GM12878 (cell line): ENCODE data around the gene GCH1. TPM values are rescaled to one million over a fixed set of nuclear protein-coding genes. Genes with fewer than 3 reads are reported as not detected.

Experiments
- FOXM1 ChIP-seq: IDR thresholded peaks from 2 replicates; pipeline ENCODE4 v1.6.1; 2012; ENCODE audit warnings: low read depth, mild to moderate bottlenecking, inconsistent platforms, low read length, moderate library complexity
- HCFC1 ChIP-seq: fragments of 150-350 bp; IDR thresholded peaks from 2 replicates; pipeline ENCODE4 v1.6.1; 2014; ENCODE audit warnings: low read length
- HDAC6 ChIP-seq: fragments of 200-600 bp; sonication (generic); IDR thresholded peaks from one replicate; pipeline ENCODE4 v1.8.0; 2017; ENCODE audit warnings: antibody characterized with exemption; ENCODE audit not compliant: unreplicated experiment
- LARP7 ChIP-seq: fragments of 450-650 bp; IDR thresholded peaks from 2 replicates; pipeline ENCODE4 v1.6.1; 2017; ENCODE audit warnings: mild to moderate bottlenecking
- NFIC ChIP-seq: IDR thresholded peaks from 2 replicates; pipeline ENCODE4 v1.6.1; 2012; ENCODE audit warnings: low read depth, mild to moderate bottlenecking, inconsistent platforms, low read length, moderate library complexity
- PAX5 ChIP-seq: IDR thresholded peaks from 2 replicates; pipeline ENCODE4 v1.6.1; 2011; ENCODE audit warnings: low read depth, low read length, borderline replicate concordance
- POLR2A ChIP-seq: IDR thresholded peaks from 2 replicates; pipeline ENCODE4 v1.6.1; 2011; ENCODE audit warnings: low read depth, mild to moderate bottlenecking, low read length
- SIN3A ChIP-seq: IDR thresholded peaks from 2 replicates; pipeline ENCODE4 v1.6.1; 2012; ENCODE audit warnings: low read depth, low read length, improper control_type of control experiment
- SMAD5 ChIP-seq: IDR thresholded peaks from 2 replicates; pipeline ENCODE4 v1.6.1; 2016; ENCODE audit warnings: antibody characterized with exemption, low read depth
- TAF1 ChIP-seq: IDR thresholded peaks from 2 replicates; pipeline ENCODE4 v1.6.1; 2011; ENCODE audit warnings: mild to moderate bottlenecking, low read depth, low read length, borderline replicate concordance
- TARDBP ChIP-seq: IDR thresholded peaks from 2 replicates; pipeline ENCODE4 v1.6.1; 2016; ENCODE audit warnings: borderline replicate concordance
- YBX1 ChIP-seq: fragments of 450-650 bp; IDR thresholded peaks from 2 replicates; pipeline ENCODE4 v1.6.1; 2016; ENCODE audit warnings: antibody characterized with exemption
- YY1 ChIP-seq: IDR thresholded peaks from 2 replicates; pipeline ENCODE4 v1.6.1; 2011; ENCODE audit warnings: low read depth, mild to moderate bottlenecking, low read length
- polyA plus RNA-seq, 11 experiments: library from polyadenylated mRNA; depleted of rRNA in 4 of 11; unstranded in 6 of 11; stranded (reverse) in 5 of 11; fragments of >200 nt; fragmentation: Nextera tagmentation in 4 of 11; fragmentation: Illumina TruSeq in 1 of 11; extraction: Ambion mirVana in 4 of 11; extraction: Trizol in 1 of 11; gene quantifications; 1 replicate in 1 of 11; 2 replicates in 10 of 11; pipeline versions ENCODE4 v1.2.1 to v1.2.3, GENCODE V29; 2011 to 2016; ENCODE audit warnings: inconsistent platforms in 2 of 11, missing spikeins in 2 of 11, low read depth in 1 of 11
- total RNA-seq, 4 experiments: library from RNA; depleted of rRNA in 3 of 4; stranded (reverse); fragments of >200 nt in 3 of 4; fragmentation: Illumina TruSeq in 1 of 4; extraction: Trizol in 1 of 4; gene quantifications; 2 replicates each; pipeline versions ENCODE4 v1.2.1 to v1.2.3, GENCODE V29; 2013 to 2021
- TF ChIP-seq, protein P1 (sequence below): fragments of 450-650 bp; formaldehyde crosslinking; IDR thresholded peaks from 2 replicates; pipeline ENCODE4 v1.5.0; 2022; ENCODE audit warnings: mild to moderate bottlenecking, missing genetic modification characterization
- TF ChIP-seq, protein P2 (sequence below): fragments of 450-650 bp; formaldehyde crosslinking; IDR thresholded peaks from 2 replicates; pipeline ENCODE4 v1.4.0; 2020; ENCODE audit warnings: mild to moderate bottlenecking, moderate library complexity
- TF ChIP-seq, protein P3 (sequence below), 3 experiments: IDR thresholded peaks in 2 of 3; conservative IDR thresholded peaks in 1 of 3; 2 replicates each; pipeline ENCODE4 v1.5.1; 2011; ENCODE audit warnings: low read depth in 3 of 3, low read length in 3 of 3, mild to moderate bottlenecking in 3 of 3, control low read depth in 2 of 3, moderate library complexity in 2 of 3, inconsistent platforms in 1 of 3, mixed read lengths in 1 of 3; ENCODE audit not compliant: control insufficient read depth in 2 of 3, insufficient read depth in 1 of 3; ENCODE audit errors: extremely low read depth in 1 of 3
- TF ChIP-seq, protein P4 (sequence below): IDR thresholded peaks from 2 replicates; pipeline ENCODE4 v1.6.1; 2012; ENCODE audit warnings: low read depth, low read length, improper control_type of control experiment
- TF ChIP-seq, protein P5 (sequence below): fragments of 450-650 bp; IDR thresholded peaks from 2 replicates; pipeline ENCODE4 v1.6.1; 2014; ENCODE audit warnings: mild to moderate bottlenecking

Gene GCH1
- total and polyA plus RNA-seq, 10 of the 15 experiments (the other 5 are each of a cell fraction or from before 2014, with no cell fraction given): 25.1 to 37.0 (median 33.8) TPM

DNA sequence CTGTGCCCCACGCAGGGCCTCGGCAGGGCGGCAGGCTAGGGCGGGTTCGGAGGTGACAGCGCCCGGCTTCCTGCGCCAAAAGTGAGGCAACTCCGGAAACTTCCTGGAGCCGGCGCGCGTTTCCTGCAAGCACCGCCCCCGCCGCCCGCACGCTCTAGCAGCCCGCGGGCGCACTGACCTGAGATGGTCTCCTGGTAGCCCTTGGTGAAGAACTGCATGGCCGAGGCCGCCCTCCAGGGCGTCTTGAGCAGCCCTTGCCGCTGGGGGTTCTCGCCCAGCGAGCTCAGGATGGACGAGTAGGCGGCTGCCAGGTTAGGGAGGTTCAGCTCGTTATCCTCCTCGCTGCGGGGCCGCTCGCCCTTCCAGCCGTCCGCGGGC is 494 bp downstream of the GCH1 start (continued):
- TF ChIP-seq, protein P1, sequence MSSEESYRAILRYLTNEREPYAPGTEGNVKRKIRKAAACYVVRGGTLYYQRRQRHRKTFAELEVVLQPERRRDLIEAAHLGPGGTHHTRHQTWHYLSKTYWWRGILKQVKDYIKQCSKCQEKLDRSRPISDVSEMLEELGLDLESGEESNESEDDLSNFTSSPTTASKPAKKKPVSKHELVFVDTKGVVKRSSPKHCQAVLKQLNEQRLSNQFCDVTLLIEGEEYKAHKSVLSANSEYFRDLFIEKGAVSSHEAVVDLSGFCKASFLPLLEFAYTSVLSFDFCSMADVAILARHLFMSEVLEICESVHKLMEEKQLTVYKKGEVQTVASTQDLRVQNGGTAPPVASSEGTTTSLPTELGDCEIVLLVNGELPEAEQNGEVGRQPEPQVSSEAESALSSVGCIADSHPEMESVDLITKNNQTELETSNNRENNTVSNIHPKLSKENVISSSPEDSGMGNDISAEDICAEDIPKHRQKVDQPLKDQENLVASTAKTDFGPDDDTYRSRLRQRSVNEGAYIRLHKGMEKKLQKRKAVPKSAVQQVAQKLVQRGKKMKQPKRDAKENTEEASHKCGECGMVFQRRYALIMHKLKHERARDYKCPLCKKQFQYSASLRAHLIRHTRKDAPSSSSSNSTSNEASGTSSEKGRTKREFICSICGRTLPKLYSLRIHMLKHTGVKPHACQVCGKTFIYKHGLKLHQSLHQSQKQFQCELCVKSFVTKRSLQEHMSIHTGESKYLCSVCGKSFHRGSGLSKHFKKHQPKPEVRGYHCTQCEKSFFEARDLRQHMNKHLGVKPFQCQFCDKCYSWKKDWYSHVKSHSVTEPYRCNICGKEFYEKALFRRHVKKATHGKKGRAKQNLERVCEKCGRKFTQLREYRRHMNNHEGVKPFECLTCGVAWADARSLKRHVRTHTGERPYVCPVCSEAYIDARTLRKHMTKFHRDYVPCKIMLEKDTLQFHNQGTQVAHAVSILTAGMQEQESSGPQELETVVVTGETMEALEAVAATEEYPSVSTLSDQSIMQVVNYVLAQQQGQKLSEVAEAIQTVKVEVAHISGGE (CRISPR knock-in tag): no peak
- no peak for TF ChIP-seq TAF1
- TF ChIP-seq NFIC: no peak
- no peak for TF ChIP-seq POLR2A
- TF ChIP-seq, protein P2, sequence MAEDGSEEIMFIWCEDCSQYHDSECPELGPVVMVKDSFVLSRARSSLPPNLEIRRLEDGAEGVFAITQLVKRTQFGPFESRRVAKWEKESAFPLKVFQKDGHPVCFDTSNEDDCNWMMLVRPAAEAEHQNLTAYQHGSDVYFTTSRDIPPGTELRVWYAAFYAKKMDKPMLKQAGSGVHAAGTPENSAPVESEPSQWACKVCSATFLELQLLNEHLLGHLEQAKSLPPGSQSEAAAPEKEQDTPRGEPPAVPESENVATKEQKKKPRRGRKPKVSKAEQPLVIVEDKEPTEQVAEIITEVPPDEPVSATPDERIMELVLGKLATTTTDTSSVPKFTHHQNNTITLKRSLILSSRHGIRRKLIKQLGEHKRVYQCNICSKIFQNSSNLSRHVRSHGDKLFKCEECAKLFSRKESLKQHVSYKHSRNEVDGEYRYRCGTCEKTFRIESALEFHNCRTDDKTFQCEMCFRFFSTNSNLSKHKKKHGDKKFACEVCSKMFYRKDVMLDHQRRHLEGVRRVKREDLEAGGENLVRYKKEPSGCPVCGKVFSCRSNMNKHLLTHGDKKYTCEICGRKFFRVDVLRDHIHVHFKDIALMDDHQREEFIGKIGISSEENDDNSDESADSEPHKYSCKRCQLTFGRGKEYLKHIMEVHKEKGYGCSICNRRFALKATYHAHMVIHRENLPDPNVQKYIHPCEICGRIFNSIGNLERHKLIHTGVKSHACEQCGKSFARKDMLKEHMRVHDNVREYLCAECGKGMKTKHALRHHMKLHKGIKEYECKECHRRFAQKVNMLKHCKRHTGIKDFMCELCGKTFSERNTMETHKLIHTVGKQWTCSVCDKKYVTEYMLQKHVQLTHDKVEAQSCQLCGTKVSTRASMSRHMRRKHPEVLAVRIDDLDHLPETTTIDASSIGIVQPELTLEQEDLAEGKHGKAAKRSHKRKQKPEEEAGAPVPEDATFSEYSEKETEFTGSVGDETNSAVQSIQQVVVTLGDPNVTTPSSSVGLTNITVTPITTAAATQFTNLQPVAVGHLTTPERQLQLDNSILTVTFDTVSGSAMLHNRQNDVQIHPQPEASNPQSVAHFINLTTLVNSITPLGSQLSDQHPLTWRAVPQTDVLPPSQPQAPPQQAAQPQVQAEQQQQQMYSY (CRISPR knock-in tag): no peak
- TF ChIP-seq SIN3A: no peak
- TF ChIP-seq, protein P3, sequence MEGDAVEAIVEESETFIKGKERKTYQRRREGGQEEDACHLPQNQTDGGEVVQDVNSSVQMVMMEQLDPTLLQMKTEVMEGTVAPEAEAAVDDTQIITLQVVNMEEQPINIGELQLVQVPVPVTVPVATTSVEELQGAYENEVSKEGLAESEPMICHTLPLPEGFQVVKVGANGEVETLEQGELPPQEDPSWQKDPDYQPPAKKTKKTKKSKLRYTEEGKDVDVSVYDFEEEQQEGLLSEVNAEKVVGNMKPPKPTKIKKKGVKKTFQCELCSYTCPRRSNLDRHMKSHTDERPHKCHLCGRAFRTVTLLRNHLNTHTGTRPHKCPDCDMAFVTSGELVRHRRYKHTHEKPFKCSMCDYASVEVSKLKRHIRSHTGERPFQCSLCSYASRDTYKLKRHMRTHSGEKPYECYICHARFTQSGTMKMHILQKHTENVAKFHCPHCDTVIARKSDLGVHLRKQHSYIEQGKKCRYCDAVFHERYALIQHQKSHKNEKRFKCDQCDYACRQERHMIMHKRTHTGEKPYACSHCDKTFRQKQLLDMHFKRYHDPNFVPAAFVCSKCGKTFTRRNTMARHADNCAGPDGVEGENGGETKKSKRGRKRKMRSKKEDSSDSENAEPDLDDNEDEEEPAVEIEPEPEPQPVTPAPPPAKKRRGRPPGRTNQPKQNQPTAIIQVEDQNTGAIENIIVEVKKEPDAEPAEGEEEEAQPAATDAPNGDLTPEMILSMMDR (IDR thresholded peaks at IDR 0.05 in 2 of 3, conservative IDR thresholded peaks at IDR 0.05 in 1 of 3; ENCODE audit: control insufficient read depth in 2 of 3, extremely low read depth in 1 of 3, insufficient read depth in 1 of 3, low read depth in 3 of 3, low read length in 3 of 3): peak in 2 of 3 experiments; percentile 12; a peak in 1 of 6 replicates
- TF ChIP-seq HCFC1: no peak
- TF ChIP-seq SMAD5: no peak
- TF ChIP-seq, protein P4, sequence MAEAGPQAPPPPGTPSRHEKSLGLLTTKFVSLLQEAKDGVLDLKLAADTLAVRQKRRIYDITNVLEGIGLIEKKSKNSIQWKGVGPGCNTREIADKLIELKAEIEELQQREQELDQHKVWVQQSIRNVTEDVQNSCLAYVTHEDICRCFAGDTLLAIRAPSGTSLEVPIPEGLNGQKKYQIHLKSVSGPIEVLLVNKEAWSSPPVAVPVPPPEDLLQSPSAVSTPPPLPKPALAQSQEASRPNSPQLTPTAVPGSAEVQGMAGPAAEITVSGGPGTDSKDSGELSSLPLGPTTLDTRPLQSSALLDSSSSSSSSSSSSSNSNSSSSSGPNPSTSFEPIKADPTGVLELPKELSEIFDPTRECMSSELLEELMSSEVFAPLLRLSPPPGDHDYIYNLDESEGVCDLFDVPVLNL: no peak
- TF ChIP-seq, protein P5, sequence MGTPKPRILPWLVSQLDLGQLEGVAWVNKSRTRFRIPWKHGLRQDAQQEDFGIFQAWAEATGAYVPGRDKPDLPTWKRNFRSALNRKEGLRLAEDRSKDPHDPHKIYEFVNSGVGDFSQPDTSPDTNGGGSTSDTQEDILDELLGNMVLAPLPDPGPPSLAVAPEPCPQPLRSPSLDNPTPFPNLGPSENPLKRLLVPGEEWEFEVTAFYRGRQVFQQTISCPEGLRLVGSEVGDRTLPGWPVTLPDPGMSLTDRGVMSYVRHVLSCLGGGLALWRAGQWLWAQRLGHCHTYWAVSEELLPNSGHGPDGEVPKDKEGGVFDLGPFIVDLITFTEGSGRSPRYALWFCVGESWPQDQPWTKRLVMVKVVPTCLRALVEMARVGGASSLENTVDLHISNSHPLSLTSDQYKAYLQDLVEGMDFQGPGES: no peak
- TF ChIP-seq LARP7: no peak; the same call in 1 of the 2 replicates
- no peak for TF ChIP-seq PAX5
- TF ChIP-seq YBX1: no peak
- no peak for TF ChIP-seq FOXM1
- TF ChIP-seq YY1: 0 out of 2 replicates have a peak, but pooled peaks have one; percentile 16
- no peak for TF ChIP-seq HDAC6
- no peak for TF ChIP-seq TARDBP
